Measurements from ENCODE around the gene IL25. TPM values are rescaled to one million over a fixed set of nuclear protein-coding genes. Genes with fewer than 3 reads are reported as not detected.

Gene IL25
- total and polyA plus RNA-seq, 2 of the 13 experiments (the other 11 are each of a cell fraction or from before 2014, with no cell fraction given): not detected

DNA sequence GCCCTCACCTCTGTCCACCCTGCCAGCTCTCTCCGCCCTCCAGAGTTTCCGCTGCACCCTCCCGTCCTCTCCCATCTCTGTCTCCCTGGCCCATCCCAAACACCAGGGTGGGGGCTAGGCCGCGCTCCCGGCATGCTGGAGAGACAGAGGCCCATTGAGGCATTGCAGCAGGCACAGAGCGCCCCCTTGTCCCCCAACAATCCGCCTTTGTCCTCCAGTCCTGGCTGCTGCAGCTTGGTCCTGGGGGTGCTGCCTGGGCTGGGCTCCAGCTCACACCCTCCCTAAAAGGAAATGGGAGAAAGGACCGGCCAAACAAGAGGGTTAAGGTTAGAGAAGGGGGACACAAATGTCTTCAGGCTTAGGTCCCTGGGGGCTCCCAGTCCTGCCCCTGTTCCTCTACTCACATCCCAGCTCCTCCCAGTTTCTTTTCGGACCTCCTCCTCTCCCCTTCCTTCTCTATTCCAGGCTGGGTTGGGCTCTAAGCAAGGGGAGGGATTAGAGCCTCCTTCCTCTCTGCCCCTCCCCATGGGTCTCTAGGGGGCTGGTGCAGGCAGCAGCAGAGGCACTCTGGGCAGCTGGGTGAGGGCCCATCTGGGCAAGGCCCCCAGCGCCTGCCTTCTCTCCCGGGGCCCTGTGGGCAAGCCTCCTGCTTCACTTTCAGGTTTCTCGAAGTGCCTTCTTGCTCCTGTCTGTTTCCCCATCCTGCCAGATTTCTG, 4.0 kb downstream of the IL25 start, which contains the start of gene CMTM5:
Gene CMTM5, plus strand, starts transcription at position 565 of the 716 bp plus-strand sequence. CDS start 206 bp downstream, outside the sequence.
- no peak within 1 kb of the TSS for H2AFZ ChIP-seq (ENCODE audit: low read length)
- peaks cover 28 to 87% of the 10 kb centered on the region in 2 experiments for H3K27me3 ChIP-seq (ENCODE audit: control insufficient read depth in 1 of 2, insufficient read depth in 2 of 2, low read length in 2 of 2)
- BruUV-seq (replicated peaks): no TSS peak
- no peak within 1 kb of the TSS for H3K4me3 ChIP-seq (replicated peaks in 1 of 3; ENCODE audit: insufficient read depth in 1 of 3, low read depth in 2 of 3, low read length in 3 of 3)
- H3K4me2 ChIP-seq (ENCODE audit: low read depth, low read length): no peak within 1 kb of the TSS
- WGBS (ENCODE audit: low lambda C conversion rate): 13% methylated on average over 13 of the region's 13 CpGs
- FAIRE-seq (no peak), DNase-seq (ENCODE audit: low spot score) (no peak), ATAC-seq (no peak)
- no peaks in the 10 kb centered on the region for H3K36me3 ChIP-seq (replicated peaks in 1 of 2; ENCODE audit: control insufficient read depth in 1 of 2, insufficient read depth in 2 of 2, low read length in 2 of 2)
- H3K4me1 ChIP-seq (ENCODE audit: insufficient read depth, low read length): no peaks in the 10 kb centered on the region
- in situ Hi-C loops (cut with HindIII; ENCODE audit: extremely low pct_ligation_motif_present, low pct_unique_long_range_greater_than_20kb) (loop anchor here (5.0 kb wide), 2 partner anchors 49 to 114 kb away; no protein-coding TSS in a partner anchor), intact Hi-C loops (cut with micrococcal nuclease; ENCODE audit: unreplicated experiment) (no loop called here)
- H3K79me2 ChIP-seq (ENCODE audit: insufficient read depth, low read length): no peaks in the 10 kb centered on the region
- no peaks in the 10 kb centered on the region for H3K9me3 ChIP-seq (ENCODE audit: low read length)
- CTCF ChIA-PET (ENCODE audit: low intra/inter-chr PET ratio, low total read pairs): interaction anchor here (5.1 to 5.9 kb wide), 2 partner anchors 49 to 111 kb away, joined by 96 to 111 read pairs; no protein-coding TSS in a partner anchor
- POLR2A ChIA-PET: interaction anchor here (1.2 kb wide), 1 partner anchor 55 kb away, joined by 4 read pairs; no protein-coding TSS in a partner anchor
- no peaks in the 10 kb centered on the region for H4K20me1 ChIP-seq (ENCODE audit: insufficient read depth, low read length)
- H3K27ac ChIP-seq (ENCODE audit: extremely low read length, insufficient read depth, low read length): no peak within 1 kb of the TSS
- H3K9ac ChIP-seq (ENCODE audit: insufficient read depth, low read depth, low read length): no peak within 1 kb of the TSS
- no peak for TF ChIP-seq DMAP1 (CRISPR knock-in tag; IDR thresholded peaks at IDR 0.05)
- TF ChIP-seq PAWR (CRISPR knock-in tag; IDR thresholded peaks at IDR 0.05; ENCODE audit: borderline replicate concordance): no peak
- TF ChIP-seq ELF1 (CRISPR knock-in tag; IDR thresholded peaks at IDR 0.05): no peak
- no peak for TF ChIP-seq ZNF781 (CRISPR knock-in tag; IDR thresholded peaks at IDR 0.05; ENCODE audit: borderline replicate concordance, not compliant biosample characterization)
- TF ChIP-seq, protein P1, sequence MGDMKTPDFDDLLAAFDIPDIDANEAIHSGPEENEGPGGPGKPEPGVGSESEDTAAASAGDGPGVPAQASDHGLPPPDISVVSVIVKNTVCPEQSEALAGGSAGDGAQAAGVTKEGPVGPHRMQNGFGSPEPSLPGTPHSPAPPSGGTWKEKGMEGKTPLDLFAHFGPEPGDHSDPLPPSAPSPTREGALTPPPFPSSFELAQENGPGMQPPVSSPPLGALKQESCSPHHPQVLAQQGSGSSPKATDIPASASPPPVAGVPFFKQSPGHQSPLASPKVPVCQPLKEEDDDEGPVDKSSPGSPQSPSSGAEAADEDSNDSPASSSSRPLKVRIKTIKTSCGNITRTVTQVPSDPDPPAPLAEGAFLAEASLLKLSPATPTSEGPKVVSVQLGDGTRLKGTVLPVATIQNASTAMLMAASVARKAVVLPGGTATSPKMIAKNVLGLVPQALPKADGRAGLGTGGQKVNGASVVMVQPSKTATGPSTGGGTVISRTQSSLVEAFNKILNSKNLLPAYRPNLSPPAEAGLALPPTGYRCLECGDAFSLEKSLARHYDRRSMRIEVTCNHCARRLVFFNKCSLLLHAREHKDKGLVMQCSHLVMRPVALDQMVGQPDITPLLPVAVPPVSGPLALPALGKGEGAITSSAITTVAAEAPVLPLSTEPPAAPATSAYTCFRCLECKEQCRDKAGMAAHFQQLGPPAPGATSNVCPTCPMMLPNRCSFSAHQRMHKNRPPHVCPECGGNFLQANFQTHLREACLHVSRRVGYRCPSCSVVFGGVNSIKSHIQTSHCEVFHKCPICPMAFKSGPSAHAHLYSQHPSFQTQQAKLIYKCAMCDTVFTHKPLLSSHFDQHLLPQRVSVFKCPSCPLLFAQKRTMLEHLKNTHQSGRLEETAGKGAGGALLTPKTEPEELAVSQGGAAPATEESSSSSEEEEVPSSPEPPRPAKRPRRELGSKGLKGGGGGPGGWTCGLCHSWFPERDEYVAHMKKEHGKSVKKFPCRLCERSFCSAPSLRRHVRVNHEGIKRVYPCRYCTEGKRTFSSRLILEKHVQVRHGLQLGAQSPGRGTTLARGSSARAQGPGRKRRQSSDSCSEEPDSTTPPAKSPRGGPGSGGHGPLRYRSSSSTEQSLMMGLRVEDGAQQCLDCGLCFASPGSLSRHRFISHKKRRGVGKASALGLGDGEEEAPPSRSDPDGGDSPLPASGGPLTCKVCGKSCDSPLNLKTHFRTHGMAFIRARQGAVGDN (CRISPR knock-in tag; IDR thresholded peaks at IDR 0.05): 0 out of 2 replicates have a peak, but pooled peaks have one; percentile 22
- TF ChIP-seq ZNF841 (CRISPR knock-in tag; IDR thresholded peaks at IDR 0.05; ENCODE audit: borderline replicate concordance): no peak
- TF ChIP-seq SNAI1 (CRISPR knock-in tag; IDR thresholded peaks at IDR 0.05; ENCODE audit: borderline replicate concordance): no peak
- TF ChIP-seq MAFG (CRISPR knock-in tag; IDR thresholded peaks at IDR 0.05): no peak
- TF ChIP-seq SKIL (CRISPR knock-in tag; IDR thresholded peaks at IDR 0.05; ENCODE audit: borderline replicate concordance): no peak
- TF ChIP-seq SKI (IDR thresholded peaks at IDR 0.05; ENCODE audit: partially characterized antibody): no peak
- TF ChIP-seq ZBTB3 (CRISPR knock-in tag; IDR thresholded peaks at IDR 0.05; ENCODE audit: borderline replicate concordance, low read depth): no peak
- no peak for TF ChIP-seq ZNF768 (CRISPR knock-in tag; IDR thresholded peaks at IDR 0.05)
- TF ChIP-seq ZNF772 (CRISPR knock-in tag; IDR thresholded peaks at IDR 0.05): no peak
- TF ChIP-seq ZFY (CRISPR knock-in tag; IDR thresholded peaks at IDR 0.05): no peak
- no peak for TF ChIP-seq ZNF383 (CRISPR knock-in tag; IDR thresholded peaks at IDR 0.05; ENCODE audit: borderline replicate concordance)
- TF ChIP-seq MIXL1 (CRISPR knock-in tag; IDR thresholded peaks at IDR 0.05): no peak

All from HepG2 (cell line).